Neural progenitor cell (in vitro differentiated cells): ENCODE measurements around the gene AKR1A1. TPM values are rescaled to one million over a fixed set of nuclear protein-coding genes. Genes with fewer than 3 reads are reported as not detected.
A peak's percentile ranks its signal among the peaks of the same experiment; 100 is the strongest.

ENCODE experiments used
- DNase-seq: peaks from one replicate; pipeline ENCODE4 v3.0.0-alpha.2; 2016; ENCODE audit warnings: low spot score
- H2AFZ ChIP-seq: fragments of 200-600 bp; sonication (generic); replicated peaks from 2 replicates; pipeline ENCODE4 v1.6.1; 2016; ENCODE audit warnings: antibody characterized with exemption
- H3F3A ChIP-seq: fragments of 200-600 bp; sonication (generic); 2 replicates; pipeline ENCODE4 v1.6.1; 2016; ENCODE audit warnings: antibody characterized with exemption, low read depth
- H3K27ac ChIP-seq: fragments of 200-600 bp; sonication (generic); 2 replicates; pipeline ENCODE4 v1.5.1; 2016; ENCODE audit warnings: mild to moderate bottlenecking
- H3K27me3 ChIP-seq: fragments of 200-600 bp; sonication (generic); 2 replicates; pipeline ENCODE4 v1.6.1; 2016; ENCODE audit warnings: mild to moderate bottlenecking, moderate library complexity
- H3K36me3 ChIP-seq: fragments of 200-600 bp; sonication (generic); 2 replicates; pipeline ENCODE4 v1.5.1; 2016
- H3K4me1 ChIP-seq: fragments of 200-600 bp; sonication (generic); 2 replicates; pipeline ENCODE4 v1.6.1; 2016; ENCODE audit warnings: mixed run types
- H3K4me2 ChIP-seq: fragments of 200-600 bp; sonication (generic); 2 replicates; pipeline ENCODE4 v1.6.1; 2016
- H3K4me3 ChIP-seq: fragments of 200-600 bp; sonication (generic); 2 replicates; pipeline ENCODE4 v1.5.1; 2016
- H3K79me2 ChIP-seq: fragments of 200-600 bp; sonication (generic); 2 replicates; pipeline ENCODE4 v1.6.1; 2016; ENCODE audit warnings: low read depth
- H3K9ac ChIP-seq: fragments of 200-600 bp; sonication (generic); 2 replicates; pipeline ENCODE4 v1.6.1; 2016
- H3K9me3 ChIP-seq: fragments of 200-600 bp; sonication (generic); 2 replicates; pipeline ENCODE4 v1.5.1; 2016; ENCODE audit warnings: low read depth
- H4K20me1 ChIP-seq: fragments of 200-600 bp; sonication (generic); 2 replicates; pipeline ENCODE4 v1.6.1; 2016; ENCODE audit warnings: low read depth
- H3K27ac Mint-ChIP-seq: 3 replicates; pipeline ENCODE4 v1.8.0; 2021; ENCODE audit warnings: mixed read lengths
- H3K27me3 Mint-ChIP-seq: 2 replicates; pipeline ENCODE4 v1.8.0; 2022; ENCODE audit warnings: low read depth, mild to moderate bottlenecking, inconsistent platforms, moderate library complexity, mixed read lengths; ENCODE audit not compliant: insufficient read depth
- H3K36me3 Mint-ChIP-seq: 3 replicates; pipeline ENCODE4 v1.8.0; 2021; ENCODE audit warnings: mixed read lengths
- H3K4me1 Mint-ChIP-seq: 3 replicates; pipeline ENCODE4 v1.8.0; 2021; ENCODE audit warnings: mixed read lengths
- H3K4me3 Mint-ChIP-seq: 3 replicates; pipeline ENCODE4 v1.8.0; 2021; ENCODE audit warnings: mild to moderate bottlenecking, moderate library complexity, mixed read lengths
- H3K9me3 Mint-ChIP-seq: 3 replicates; pipeline ENCODE4 v1.8.0; 2020; ENCODE audit warnings: mixed read lengths
- CTCF ChIP-seq: fragments of 200-600 bp; sonication (generic); IDR thresholded peaks from 2 replicates; pipeline ENCODE4 v1.5.1; 2017; ENCODE audit warnings: antibody characterized with exemption, mild to moderate bottlenecking
- EZH2 ChIP-seq: fragments of 200-600 bp; sonication (generic); IDR thresholded peaks from 2 replicates; pipeline ENCODE4 v1.6.1; 2017; ENCODE audit warnings: antibody characterized with exemption, mild to moderate bottlenecking, moderate library complexity
- EZH2phosphoT487 ChIP-seq: fragments of 200-600 bp; sonication (generic); IDR thresholded peaks from 2 replicates; pipeline ENCODE4 v1.6.1; 2017; ENCODE audit warnings: antibody characterized with exemption
- total RNA-seq: library from RNA; depleted of rRNA; stranded (reverse); fragments of >200 nt; gene quantifications from 2 replicates; pipeline ENCODE4 v1.2.3, GENCODE V29; 2015; ENCODE audit warnings: low replicate concordance

Gene AKR1A1
- total RNA-seq, 1 donor from 2014 or later = 129 TPM

- peaks cover 9% of the 10 kb centered on the region for H3K4me1 ChIP-seq
- no peak overlapping the region for H3K4me2 ChIP-seq
- H3F3A ChIP-seq = peaks cover 30% of the 10 kb centered on the region
- no peak overlapping the region for H3K4me3 ChIP-seq
- H2AFZ ChIP-seq = no peak overlapping the region
- Mint-ChIP-seq H3K27me3 (no peaks in the 10 kb centered on the region), H3K27ac (no peak overlapping the region), H3K4me3 (no peak overlapping the region), H3K4me1 (peaks cover 7% of the 10 kb centered on the region), H3K9me3 (no peaks in the 10 kb centered on the region), H3K36me3 (peaks cover 28% of the 10 kb centered on the region)
- peaks cover 10% of the 10 kb centered on the region for H4K20me1 ChIP-seq
- TF ChIP-seq EZH2 (no peak), EZH2phosphoT487 (no peak), CTCF (no peak)
- peaks cover 11% of the 10 kb centered on the region for H3K79me2 ChIP-seq
- no peak for DNase-seq
- no peaks in the 10 kb centered on the region for H3K36me3 ChIP-seq
- H3K9ac ChIP-seq = no peak overlapping the region
- no peaks in the 10 kb centered on the region for H3K9me3 ChIP-seq
- H3K27ac ChIP-seq = no peak overlapping the region
- H3K27me3 ChIP-seq = no peaks in the 10 kb centered on the region
Observed at GRCh38 chr1:45568421-45568820, 17.8 kb downstream of the AKR1A1 start.

GRCh38 chr1:45569571-45569961 is 18.9 kb downstream of the AKR1A1 start:
- Histone ChIP-seq H3K79me2 (peaks cover under 1% of the 10 kb centered on the region), H3K36me3 (no peaks in the 10 kb centered on the region)

GRCh38 chr1:45569962-45570581 is 19.4 kb downstream of the AKR1A1 start:
- Histone ChIP-seq H3F3A (peaks cover 41% of the 10 kb centered on the region), H4K20me1 (peaks cover 10% of the 10 kb centered on the region), H2AFZ (no peak overlapping the region), H3K4me3 (no peak overlapping the region), H3K9ac (no peak overlapping the region), H3K4me1 (peaks cover 13% of the 10 kb centered on the region), H3K36me3 (no peaks in the 10 kb centered on the region), H3K79me2 (no peaks in the 10 kb centered on the region), H3K27ac (peak overlapping the region; percentile 3), H3K27me3 (no peaks in the 10 kb centered on the region), H3K4me2 (no peak overlapping the region), H3K9me3 (no peaks in the 10 kb centered on the region)
- Mint-ChIP-seq H3K36me3 (peaks cover 21% of the 10 kb centered on the region), H3K27ac (no peak overlapping the region), H3K4me1 (peaks cover 11% of the 10 kb centered on the region), H3K4me3 (no peak overlapping the region), H3K9me3 (no peaks in the 10 kb centered on the region), H3K27me3 (no peaks in the 10 kb centered on the region)
- no peak for TF ChIP-seq EZH2
- TF ChIP-seq EZH2phosphoT487 = no peak
- peak; percentile 97 for TF ChIP-seq CTCF
- peak; percentile 76 for DNase-seq

More at GRCh38 chr1:45569571-45569961, 18.9 kb downstream of the AKR1A1 start:
- no peaks in the 10 kb centered on the region for H3K27me3 Mint-ChIP-seq
- no peak overlapping the region for H3K4me2 ChIP-seq
- no peaks in the 10 kb centered on the region for H3K9me3 Mint-ChIP-seq
- peaks cover 21% of the 10 kb centered on the region for H3K36me3 Mint-ChIP-seq
- no peaks in the 10 kb centered on the region for H3K27me3 ChIP-seq
- H3K4me1 Mint-ChIP-seq = peaks cover 11% of the 10 kb centered on the region
- H3K9me3 ChIP-seq = no peaks in the 10 kb centered on the region
- H3K27ac ChIP-seq = peak overlapping the region; percentile 3
- H3K9ac ChIP-seq = no peak overlapping the region
- TF ChIP-seq CTCF (no peak), EZH2phosphoT487 (no peak), EZH2 (no peak)
- no peak overlapping the region for H3K4me3 Mint-ChIP-seq
- H3K4me1 ChIP-seq = peaks cover 13% of the 10 kb centered on the region
- peaks cover 41% of the 10 kb centered on the region for H3F3A ChIP-seq
- no peak overlapping the region for H2AFZ ChIP-seq
- no peak overlapping the region for H3K4me3 ChIP-seq
- peaks cover 10% of the 10 kb centered on the region for H4K20me1 ChIP-seq
- no peak for DNase-seq
- H3K27ac Mint-ChIP-seq = no peak overlapping the region
